ENCODE results near the gene MCRIP2. TPM values are rescaled to one million over a fixed set of nuclear protein-coding genes. Genes with fewer than 3 reads are reported as not detected.

Gene MCRIP2
- total and polyA plus RNA-seq, 4 donors, result 16.3 to 97.3 (median 61.4) TPM

DNA sequence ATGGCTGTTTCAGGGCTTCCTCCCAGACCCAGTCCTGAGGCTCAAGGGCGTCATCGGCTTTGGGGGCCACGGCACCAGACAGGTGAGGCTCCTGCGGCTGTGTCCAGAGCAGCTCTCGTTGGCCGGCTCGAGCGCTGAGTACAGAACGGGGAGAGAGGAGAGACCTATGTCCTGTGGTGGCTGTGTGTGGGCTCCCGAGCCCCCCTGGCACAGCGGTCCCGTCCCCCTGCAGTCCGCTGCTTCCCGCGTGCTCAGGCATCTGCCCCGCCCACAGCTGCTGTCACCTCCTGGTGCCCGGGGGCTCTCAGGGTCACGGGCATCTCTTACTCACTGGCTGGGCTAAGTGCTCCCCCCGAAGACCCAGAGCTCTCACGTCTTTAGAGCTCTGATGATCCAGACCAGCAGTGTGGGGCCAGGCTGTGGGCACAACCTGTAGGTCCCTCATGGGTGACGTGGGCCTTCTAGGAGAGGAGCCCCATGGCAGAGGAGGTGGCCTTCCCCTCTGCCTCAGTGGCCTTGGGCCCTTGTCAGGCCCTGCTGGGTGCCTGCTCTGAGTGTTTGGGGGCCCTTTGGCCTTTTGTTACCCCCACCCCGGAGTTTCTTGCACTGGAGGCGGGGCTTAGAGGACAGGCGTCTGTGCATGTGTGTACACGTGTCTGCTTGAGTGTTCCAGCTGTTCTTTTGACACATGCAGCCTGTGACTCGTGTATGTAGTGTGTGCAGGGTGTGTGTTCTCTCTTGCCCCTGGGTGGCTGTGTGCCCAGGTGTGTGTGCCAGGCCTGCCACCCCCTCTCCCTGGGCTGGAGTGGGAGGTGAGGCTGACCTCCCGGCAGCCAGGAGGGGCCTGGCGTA, 11.1 kb downstream of the MCRIP2 start:
- Histone ChIP-seq H3K4me3 (ENCODE audit: low read depth in 1 of 3, low read length in 3 of 3) (no peak overlapping the region), H3K27ac (ENCODE audit: low read depth in 1 of 2, low read length in 2 of 2) (no peak overlapping the region), H3K4me1 (ENCODE audit: control insufficient read depth in 4 of 4, insufficient read depth in 4 of 4, low read length in 3 of 4) (peaks cover 0 to 27% (median 14%) of the 10 kb centered on the region in 4 donors), H3K9me3 (ENCODE audit: control insufficient read depth in 4 of 4, low read length in 3 of 4) (no peaks in the 10 kb centered on the region), H3K9ac (ENCODE audit: low read depth in 1 of 2, low read length in 2 of 2) (no peak overlapping the region), H3K27me3 (ENCODE audit: control insufficient read depth in 4 of 4, insufficient read depth in 4 of 4, low read length in 3 of 4) (no peaks in the 10 kb centered on the region), H3K36me3 (ENCODE audit: control insufficient read depth in 4 of 4, insufficient read depth in 3 of 4, low read depth in 1 of 4, low read length in 3 of 4) (peaks cover 0 to 5% (median 1%) of the 10 kb centered on the region in 4 donors)
- WGBS, result 93% methylated on average over 28 of the region's 28 CpGs
- DNase-seq (ENCODE audit: low spot score), result no peak
- TF ChIP-seq, protein P1, sequence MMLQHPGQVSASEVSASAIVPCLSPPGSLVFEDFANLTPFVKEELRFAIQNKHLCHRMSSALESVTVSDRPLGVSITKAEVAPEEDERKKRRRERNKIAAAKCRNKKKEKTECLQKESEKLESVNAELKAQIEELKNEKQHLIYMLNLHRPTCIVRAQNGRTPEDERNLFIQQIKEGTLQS (IDR thresholded peaks at IDR 0.05), result no peak
- no peak for TF ChIP-seq SP1 (IDR thresholded peaks at IDR 0.05)

DNA sequence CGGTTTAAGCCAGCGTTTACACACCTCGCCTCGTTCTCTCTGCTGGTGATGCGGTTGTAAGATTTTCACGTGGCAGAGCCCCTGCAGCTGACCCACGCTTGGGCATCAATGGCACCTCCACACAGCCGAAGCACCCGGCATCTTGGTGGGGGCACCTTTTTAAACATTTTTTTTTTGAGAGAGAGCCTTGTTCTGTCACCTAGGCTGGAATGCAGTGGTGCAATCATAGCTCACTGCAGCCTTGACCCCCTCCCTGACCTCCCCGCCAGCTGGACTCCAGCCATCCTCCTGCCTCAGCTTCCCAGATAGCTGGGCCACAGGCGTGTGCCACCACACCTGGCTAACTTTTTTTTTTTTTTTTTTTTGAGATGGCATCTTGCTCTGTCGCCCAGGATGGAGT, 12.4 kb downstream of the MCRIP2 start:
- Histone ChIP-seq H3K36me3 (ENCODE audit: control insufficient read depth in 4 of 4, insufficient read depth in 3 of 4, low read depth in 1 of 4, low read length in 3 of 4) (peaks cover 0 to 5% (median 1%) of the 10 kb centered on the region in 4 donors), H3K27me3 (ENCODE audit: control insufficient read depth in 4 of 4, insufficient read depth in 4 of 4, low read length in 3 of 4) (no peaks in the 10 kb centered on the region), H3K9me3 (ENCODE audit: control insufficient read depth in 4 of 4, low read length in 3 of 4) (no peaks in the 10 kb centered on the region), H3K27ac (ENCODE audit: low read depth in 1 of 2, low read length in 2 of 2) (no peak overlapping the region), H3K9ac (ENCODE audit: low read depth in 1 of 2, low read length in 2 of 2) (no peak overlapping the region), H3K4me1 (ENCODE audit: control insufficient read depth in 4 of 4, insufficient read depth in 4 of 4, low read length in 3 of 4) (peaks cover 0 to 17% (median 8%) of the 10 kb centered on the region in 4 donors), H3K4me3 (ENCODE audit: low read depth in 1 of 3, low read length in 3 of 3) (no peak overlapping the region)
- DNase-seq (ENCODE audit: low spot score), result no peak
- TF ChIP-seq SP1 (IDR thresholded peaks at IDR 0.05) (no peak), HNF4A (conservative IDR thresholded peaks at IDR 0.05) (no peak), RAD21 (IDR thresholded peaks at IDR 0.05) (no peak), FOXA2 (IDR thresholded peaks at IDR 0.05) (no peak), RXRA (IDR thresholded peaks at IDR 0.05) (no peak)
- TF ChIP-seq, protein P1 (IDR thresholded peaks at IDR 0.05), result no peak
- TF ChIP-seq, protein P2, sequence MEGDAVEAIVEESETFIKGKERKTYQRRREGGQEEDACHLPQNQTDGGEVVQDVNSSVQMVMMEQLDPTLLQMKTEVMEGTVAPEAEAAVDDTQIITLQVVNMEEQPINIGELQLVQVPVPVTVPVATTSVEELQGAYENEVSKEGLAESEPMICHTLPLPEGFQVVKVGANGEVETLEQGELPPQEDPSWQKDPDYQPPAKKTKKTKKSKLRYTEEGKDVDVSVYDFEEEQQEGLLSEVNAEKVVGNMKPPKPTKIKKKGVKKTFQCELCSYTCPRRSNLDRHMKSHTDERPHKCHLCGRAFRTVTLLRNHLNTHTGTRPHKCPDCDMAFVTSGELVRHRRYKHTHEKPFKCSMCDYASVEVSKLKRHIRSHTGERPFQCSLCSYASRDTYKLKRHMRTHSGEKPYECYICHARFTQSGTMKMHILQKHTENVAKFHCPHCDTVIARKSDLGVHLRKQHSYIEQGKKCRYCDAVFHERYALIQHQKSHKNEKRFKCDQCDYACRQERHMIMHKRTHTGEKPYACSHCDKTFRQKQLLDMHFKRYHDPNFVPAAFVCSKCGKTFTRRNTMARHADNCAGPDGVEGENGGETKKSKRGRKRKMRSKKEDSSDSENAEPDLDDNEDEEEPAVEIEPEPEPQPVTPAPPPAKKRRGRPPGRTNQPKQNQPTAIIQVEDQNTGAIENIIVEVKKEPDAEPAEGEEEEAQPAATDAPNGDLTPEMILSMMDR (IDR thresholded peaks at IDR 0.05; ENCODE audit: low read depth, low read length, missing input control), result no peak
- 90% methylated on average over 12 of the region's 12 CpGs for WGBS

DNA sequence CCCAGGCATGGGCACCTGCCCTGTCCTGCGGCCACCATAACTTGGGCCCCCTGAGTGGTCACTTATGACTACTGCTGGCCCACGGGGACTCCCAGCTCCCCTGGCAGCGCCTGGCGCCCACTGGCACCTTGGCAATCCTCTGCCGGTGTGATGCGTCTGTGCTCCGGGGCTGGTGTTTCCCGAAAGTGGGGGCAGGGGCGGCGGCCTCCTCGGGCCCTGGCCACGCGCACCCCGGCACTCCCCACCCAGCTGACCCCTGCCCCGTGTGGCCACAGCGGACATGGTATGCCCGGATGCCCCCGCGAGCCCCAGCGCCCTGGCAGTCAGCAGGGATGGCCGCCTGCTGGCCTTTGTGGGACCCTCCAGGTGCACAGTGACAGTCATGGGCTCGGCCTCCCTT, 15.9 kb downstream of the MCRIP2 start:
- Histone ChIP-seq H3K4me3 (ENCODE audit: low read depth in 1 of 3, low read length in 3 of 3) (no peak overlapping the region), H3K9me3 (ENCODE audit: control insufficient read depth in 4 of 4, low read length in 3 of 4) (no peaks in the 10 kb centered on the region), H3K27ac (ENCODE audit: low read depth in 1 of 2, low read length in 2 of 2) (no peak overlapping the region), H3K9ac (ENCODE audit: low read depth in 1 of 2, low read length in 2 of 2) (no peak overlapping the region), H3K27me3 (ENCODE audit: control insufficient read depth in 4 of 4, insufficient read depth in 4 of 4, low read length in 3 of 4) (no peaks in the 10 kb centered on the region), H3K4me1 (ENCODE audit: control insufficient read depth in 4 of 4, insufficient read depth in 4 of 4, low read length in 3 of 4) (peaks cover 10 to 22% (median 16%) of the 10 kb centered on the region in 4 donors), H3K36me3 (ENCODE audit: control insufficient read depth in 4 of 4, insufficient read depth in 3 of 4, low read depth in 1 of 4, low read length in 3 of 4) (peaks cover 0 to 5% (median 1%) of the 10 kb centered on the region in 4 donors)
- DNase-seq (ENCODE audit: low spot score), result no peak
- WGBS, result 97% methylated on average over 22 of the region's 22 CpGs
- TF ChIP-seq TAF1 (conservative IDR thresholded peaks at IDR 0.05) (no peak), RAD21 (IDR thresholded peaks at IDR 0.05) (no peak), HNF4A (conservative IDR thresholded peaks at IDR 0.05) (no peak), RXRA (IDR thresholded peaks at IDR 0.05) (no peak), JUND (IDR thresholded peaks at IDR 0.05) (no peak), EGR1 (IDR thresholded peaks at IDR 0.05; ENCODE audit: low read depth in 2 of 2) (no peak), HNF4G (IDR thresholded peaks at IDR 0.05) (no peak), FOXA1 (IDR thresholded peaks at IDR 0.05) (no peak), FOXA2 (IDR thresholded peaks at IDR 0.05) (no peak), NR2F2 (IDR thresholded peaks at IDR 0.05) (no peak), YY1 (IDR thresholded peaks at IDR 0.05) (no peak), SP1 (IDR thresholded peaks at IDR 0.05) (no peak)
- TF ChIP-seq, protein P2 (IDR thresholded peaks at IDR 0.05; ENCODE audit: low read depth, low read length, missing input control), result no peak
- TF ChIP-seq, protein P3, sequence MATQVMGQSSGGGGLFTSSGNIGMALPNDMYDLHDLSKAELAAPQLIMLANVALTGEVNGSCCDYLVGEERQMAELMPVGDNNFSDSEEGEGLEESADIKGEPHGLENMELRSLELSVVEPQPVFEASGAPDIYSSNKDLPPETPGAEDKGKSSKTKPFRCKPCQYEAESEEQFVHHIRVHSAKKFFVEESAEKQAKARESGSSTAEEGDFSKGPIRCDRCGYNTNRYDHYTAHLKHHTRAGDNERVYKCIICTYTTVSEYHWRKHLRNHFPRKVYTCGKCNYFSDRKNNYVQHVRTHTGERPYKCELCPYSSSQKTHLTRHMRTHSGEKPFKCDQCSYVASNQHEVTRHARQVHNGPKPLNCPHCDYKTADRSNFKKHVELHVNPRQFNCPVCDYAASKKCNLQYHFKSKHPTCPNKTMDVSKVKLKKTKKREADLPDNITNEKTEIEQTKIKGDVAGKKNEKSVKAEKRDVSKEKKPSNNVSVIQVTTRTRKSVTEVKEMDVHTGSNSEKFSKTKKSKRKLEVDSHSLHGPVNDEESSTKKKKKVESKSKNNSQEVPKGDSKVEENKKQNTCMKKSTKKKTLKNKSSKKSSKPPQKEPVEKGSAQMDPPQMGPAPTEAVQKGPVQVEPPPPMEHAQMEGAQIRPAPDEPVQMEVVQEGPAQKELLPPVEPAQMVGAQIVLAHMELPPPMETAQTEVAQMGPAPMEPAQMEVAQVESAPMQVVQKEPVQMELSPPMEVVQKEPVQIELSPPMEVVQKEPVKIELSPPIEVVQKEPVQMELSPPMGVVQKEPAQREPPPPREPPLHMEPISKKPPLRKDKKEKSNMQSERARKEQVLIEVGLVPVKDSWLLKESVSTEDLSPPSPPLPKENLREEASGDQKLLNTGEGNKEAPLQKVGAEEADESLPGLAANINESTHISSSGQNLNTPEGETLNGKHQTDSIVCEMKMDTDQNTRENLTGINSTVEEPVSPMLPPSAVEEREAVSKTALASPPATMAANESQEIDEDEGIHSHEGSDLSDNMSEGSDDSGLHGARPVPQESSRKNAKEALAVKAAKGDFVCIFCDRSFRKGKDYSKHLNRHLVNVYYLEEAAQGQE (IDR thresholded peaks at IDR 0.05), result no peak
- TF ChIP-seq, protein P4, sequence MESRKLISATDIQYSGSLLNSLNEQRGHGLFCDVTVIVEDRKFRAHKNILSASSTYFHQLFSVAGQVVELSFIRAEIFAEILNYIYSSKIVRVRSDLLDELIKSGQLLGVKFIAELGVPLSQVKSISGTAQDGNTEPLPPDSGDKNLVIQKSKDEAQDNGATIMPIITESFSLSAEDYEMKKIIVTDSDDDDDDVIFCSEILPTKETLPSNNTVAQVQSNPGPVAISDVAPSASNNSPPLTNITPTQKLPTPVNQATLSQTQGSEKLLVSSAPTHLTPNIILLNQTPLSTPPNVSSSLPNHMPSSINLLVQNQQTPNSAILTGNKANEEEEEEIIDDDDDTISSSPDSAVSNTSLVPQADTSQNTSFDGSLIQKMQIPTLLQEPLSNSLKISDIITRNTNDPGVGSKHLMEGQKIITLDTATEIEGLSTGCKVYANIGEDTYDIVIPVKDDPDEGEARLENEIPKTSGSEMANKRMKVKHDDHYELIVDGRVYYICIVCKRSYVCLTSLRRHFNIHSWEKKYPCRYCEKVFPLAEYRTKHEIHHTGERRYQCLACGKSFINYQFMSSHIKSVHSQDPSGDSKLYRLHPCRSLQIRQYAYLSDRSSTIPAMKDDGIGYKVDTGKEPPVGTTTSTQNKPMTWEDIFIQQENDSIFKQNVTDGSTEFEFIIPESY (IDR thresholded peaks at IDR 0.05), result no peak
